ENCODE measurements around the gene PUS10.

GRCh38 chr2:60938301-60938700, 79.8 kb downstream of the PUS10 start:
- TF ChIP-seq CTCF (IDR thresholded peaks at IDR 0.05) = no peak
- TF ChIP-seq, protein P1, sequence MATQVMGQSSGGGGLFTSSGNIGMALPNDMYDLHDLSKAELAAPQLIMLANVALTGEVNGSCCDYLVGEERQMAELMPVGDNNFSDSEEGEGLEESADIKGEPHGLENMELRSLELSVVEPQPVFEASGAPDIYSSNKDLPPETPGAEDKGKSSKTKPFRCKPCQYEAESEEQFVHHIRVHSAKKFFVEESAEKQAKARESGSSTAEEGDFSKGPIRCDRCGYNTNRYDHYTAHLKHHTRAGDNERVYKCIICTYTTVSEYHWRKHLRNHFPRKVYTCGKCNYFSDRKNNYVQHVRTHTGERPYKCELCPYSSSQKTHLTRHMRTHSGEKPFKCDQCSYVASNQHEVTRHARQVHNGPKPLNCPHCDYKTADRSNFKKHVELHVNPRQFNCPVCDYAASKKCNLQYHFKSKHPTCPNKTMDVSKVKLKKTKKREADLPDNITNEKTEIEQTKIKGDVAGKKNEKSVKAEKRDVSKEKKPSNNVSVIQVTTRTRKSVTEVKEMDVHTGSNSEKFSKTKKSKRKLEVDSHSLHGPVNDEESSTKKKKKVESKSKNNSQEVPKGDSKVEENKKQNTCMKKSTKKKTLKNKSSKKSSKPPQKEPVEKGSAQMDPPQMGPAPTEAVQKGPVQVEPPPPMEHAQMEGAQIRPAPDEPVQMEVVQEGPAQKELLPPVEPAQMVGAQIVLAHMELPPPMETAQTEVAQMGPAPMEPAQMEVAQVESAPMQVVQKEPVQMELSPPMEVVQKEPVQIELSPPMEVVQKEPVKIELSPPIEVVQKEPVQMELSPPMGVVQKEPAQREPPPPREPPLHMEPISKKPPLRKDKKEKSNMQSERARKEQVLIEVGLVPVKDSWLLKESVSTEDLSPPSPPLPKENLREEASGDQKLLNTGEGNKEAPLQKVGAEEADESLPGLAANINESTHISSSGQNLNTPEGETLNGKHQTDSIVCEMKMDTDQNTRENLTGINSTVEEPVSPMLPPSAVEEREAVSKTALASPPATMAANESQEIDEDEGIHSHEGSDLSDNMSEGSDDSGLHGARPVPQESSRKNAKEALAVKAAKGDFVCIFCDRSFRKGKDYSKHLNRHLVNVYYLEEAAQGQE (IDR thresholded peaks at IDR 0.05; ENCODE audit: insufficient read depth in 1 of 2, low read depth in 2 of 2, low read length in 1 of 2) = no peak
